ENCODE measurements around the gene PDE11A.

DNA sequence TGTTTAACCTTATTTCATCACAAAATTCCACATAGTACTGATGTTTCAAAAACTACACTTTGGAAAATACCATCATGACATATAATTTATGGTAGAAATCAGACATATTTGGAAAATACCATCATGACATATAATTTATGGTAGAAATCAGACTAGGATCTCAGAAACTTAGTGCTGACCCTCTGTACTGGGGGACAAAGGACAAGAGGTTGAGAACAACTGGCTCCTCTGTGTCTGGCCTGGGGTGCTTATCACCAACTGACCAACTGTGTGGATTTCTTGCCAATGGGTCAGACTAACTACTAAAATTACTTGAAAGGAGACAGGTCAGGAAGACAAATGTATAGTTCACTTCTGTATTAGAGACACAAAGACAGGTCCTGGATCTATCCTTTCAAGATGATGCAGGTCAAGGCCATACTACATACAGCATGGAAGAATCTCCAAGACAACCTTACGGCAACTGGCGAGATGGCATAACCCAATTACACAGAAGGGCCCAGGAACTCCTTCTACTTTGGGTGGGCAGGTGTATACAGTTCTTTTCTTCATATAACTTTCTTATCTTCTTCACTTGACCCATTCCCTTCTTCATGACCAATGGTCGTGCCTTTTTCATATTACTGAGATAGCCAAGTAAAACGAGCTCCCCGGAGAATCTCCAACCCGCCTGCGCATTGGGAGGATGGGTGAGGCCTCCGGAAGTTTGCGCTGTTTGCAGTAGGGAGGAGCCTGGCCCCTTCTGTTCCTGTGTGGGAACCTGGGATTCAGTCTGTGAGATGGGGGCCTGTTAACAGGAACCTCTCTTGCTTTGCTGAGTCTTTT is 389.5 kb downstream of the PDE11A start:
- TF ChIP-seq, protein P1, sequence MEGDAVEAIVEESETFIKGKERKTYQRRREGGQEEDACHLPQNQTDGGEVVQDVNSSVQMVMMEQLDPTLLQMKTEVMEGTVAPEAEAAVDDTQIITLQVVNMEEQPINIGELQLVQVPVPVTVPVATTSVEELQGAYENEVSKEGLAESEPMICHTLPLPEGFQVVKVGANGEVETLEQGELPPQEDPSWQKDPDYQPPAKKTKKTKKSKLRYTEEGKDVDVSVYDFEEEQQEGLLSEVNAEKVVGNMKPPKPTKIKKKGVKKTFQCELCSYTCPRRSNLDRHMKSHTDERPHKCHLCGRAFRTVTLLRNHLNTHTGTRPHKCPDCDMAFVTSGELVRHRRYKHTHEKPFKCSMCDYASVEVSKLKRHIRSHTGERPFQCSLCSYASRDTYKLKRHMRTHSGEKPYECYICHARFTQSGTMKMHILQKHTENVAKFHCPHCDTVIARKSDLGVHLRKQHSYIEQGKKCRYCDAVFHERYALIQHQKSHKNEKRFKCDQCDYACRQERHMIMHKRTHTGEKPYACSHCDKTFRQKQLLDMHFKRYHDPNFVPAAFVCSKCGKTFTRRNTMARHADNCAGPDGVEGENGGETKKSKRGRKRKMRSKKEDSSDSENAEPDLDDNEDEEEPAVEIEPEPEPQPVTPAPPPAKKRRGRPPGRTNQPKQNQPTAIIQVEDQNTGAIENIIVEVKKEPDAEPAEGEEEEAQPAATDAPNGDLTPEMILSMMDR (IDR thresholded peaks at IDR 0.05; ENCODE audit: borderline replicate concordance, extremely low read depth, low read length, poor library complexity, severe bottlenecking), result no peak
- TF ChIP-seq EZH2 (IDR thresholded peaks at IDR 0.05; ENCODE audit: borderline replicate concordance, low read depth, low read length, severe bottlenecking), result no peak

Data from DND-41 (cell line).